GM23248 (cell line): ENCODE measurements around the gene ACTR10. TPM values are rescaled to one million over a fixed set of nuclear protein-coding genes. Genes with fewer than 3 reads are reported as not detected.

Experiments used
- DNase-seq: peaks from one replicate; pipeline ENCODE4 v3.0.0-alpha.2; 2015
- H2AFZ ChIP-seq: fragments of 200-600 bp; sonication (generic); 2 replicates; pipeline ENCODE4 v1.6.1; 2016; ENCODE audit warnings: antibody characterized with exemption
- H3F3A ChIP-seq: fragments of 200-600 bp; sonication (generic); 2 replicates; pipeline ENCODE4 v1.6.1; 2016; ENCODE audit warnings: mild to moderate bottlenecking, antibody characterized with exemption, mixed run types; ENCODE audit not compliant: insufficient read depth
- H3K27ac ChIP-seq: fragments of 200-600 bp; sonication (generic); 2 replicates; pipeline ENCODE4 v1.5.1; 2016; ENCODE audit warnings: mild to moderate bottlenecking
- H3K27me3 ChIP-seq: fragments of 200-600 bp; sonication (generic); replicated peaks from 2 replicates; pipeline ENCODE4 v1.6.1; 2016; ENCODE audit warnings: mild to moderate bottlenecking; ENCODE audit not compliant: insufficient read depth
- H3K36me3 ChIP-seq: fragments of 200-600 bp; sonication (generic); 2 replicates; pipeline ENCODE4 v1.6.1; 2016; ENCODE audit warnings: low read depth, mild to moderate bottlenecking
- H3K4me1 ChIP-seq: fragments of 200-600 bp; sonication (generic); 2 replicates; pipeline ENCODE4 v1.6.1; 2016; ENCODE audit warnings: mild to moderate bottlenecking; ENCODE audit not compliant: insufficient read depth
- H3K4me2 ChIP-seq: fragments of 200-600 bp; sonication (generic); one replicate; pipeline ENCODE4 v1.6.1; 2016; ENCODE audit warnings: mild to moderate bottlenecking; ENCODE audit not compliant: unreplicated experiment
- H3K4me3 ChIP-seq: fragments of 200-600 bp; sonication (generic); 2 replicates; pipeline ENCODE4 v1.5.1; 2016; ENCODE audit warnings: mild to moderate bottlenecking
- H3K79me2 ChIP-seq: fragments of 200-600 bp; sonication (generic); 2 replicates; pipeline ENCODE4 v1.6.1; 2016; ENCODE audit warnings: mild to moderate bottlenecking; ENCODE audit not compliant: insufficient read depth
- H3K9ac ChIP-seq: fragments of 200-600 bp; sonication (generic); 2 replicates; pipeline ENCODE4 v1.6.1; 2016; ENCODE audit warnings: mild to moderate bottlenecking
- H3K9me2 ChIP-seq: fragments of 200-600 bp; sonication (generic); 2 replicates; pipeline ENCODE4 v1.6.1; 2016; ENCODE audit warnings: mixed run types, mild to moderate bottlenecking, moderate library complexity; ENCODE audit not compliant: insufficient read depth
- H3K9me3 ChIP-seq: fragments of 200-600 bp; sonication (generic); one replicate; pipeline ENCODE4 v1.6.1; 2017; ENCODE audit warnings: low read depth
- H4K20me1 ChIP-seq: fragments of 200-600 bp; sonication (generic); 2 replicates; pipeline ENCODE4 v1.6.0; 2016; ENCODE audit not compliant: insufficient read depth
- EZH2 ChIP-seq: fragments of 200-600 bp; sonication (generic); IDR thresholded peaks from 2 replicates; pipeline ENCODE4 v1.6.1; 2018; ENCODE audit warnings: antibody characterized with exemption, mild to moderate bottlenecking; ENCODE audit not compliant: insufficient read depth, poor library complexity, severe bottlenecking
- EZH2phosphoT487 ChIP-seq: fragments of 200-600 bp; sonication (generic); IDR thresholded peaks from 2 replicates; pipeline ENCODE4 v1.6.1; 2018; ENCODE audit warnings: antibody characterized with exemption, moderate library complexity, mild to moderate bottlenecking, low read depth; ENCODE audit not compliant: insufficient read depth
- WGBS, 2 experiments: methylation state at CpG; one replicate each; pipeline ENCODE4 v1.1.6; 2015 to 2017; ENCODE audit warnings: low lambda C conversion rate in 2 of 2, low coverage in 1 of 2; ENCODE audit errors: missing lambda C conversion rate in 2 of 2; 5-methylcytosine and 5-hydroxymethylcytosine counted together
- in situ Hi-C: fragments of 300-500 bp; cut with MboI; formaldehyde crosslinking; loops from 2 replicates; pipeline ENCODE4 v1.15.0; 2020
- polyA plus RNA-seq: library from polyadenylated mRNA; unstranded; fragments of >200 nt; fragmentation: Nextera tagmentation; extraction: Ambion mirVana; gene quantifications from 2 replicates; pipeline ENCODE4 v1.2.1, GENCODE V29; 2016
- small RNA-seq: library from RNA; depleted of rRNA; stranded (forward); fragments of <200 nt; gene quantifications from one replicate; pipeline ENCODE3, GENCODE V24; 2014; ENCODE audit warnings: low read depth, low replicate concordance
- total RNA-seq: library from RNA; depleted of rRNA; stranded (reverse); fragments of >200 nt; shearing (Covaris generic); gene quantifications from 2 replicates; pipeline ENCODE4 v1.2.3, GENCODE V29; 2014; rRNA removed

Gene ACTR10
- total and polyA plus RNA-seq, 2 experiments from 2014 or later, result 69.9 to 188 TPM

DNA sequence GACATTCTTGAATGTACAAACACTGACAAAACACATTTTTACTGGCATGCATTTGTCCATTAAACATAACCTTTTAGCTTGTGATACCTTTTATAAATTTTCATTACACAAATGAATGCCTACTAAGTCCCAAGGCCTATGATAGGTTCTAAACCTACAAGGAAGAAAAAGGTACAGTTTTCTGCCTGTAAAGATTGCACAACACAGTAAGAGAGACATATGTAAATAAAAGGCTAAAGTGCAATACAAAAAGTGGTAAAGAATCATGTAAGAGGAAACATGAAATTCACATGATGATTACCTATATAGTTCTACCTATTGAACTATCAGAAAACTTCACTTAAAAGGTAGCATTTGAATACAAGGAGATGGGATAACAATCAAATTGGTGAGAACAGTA lies 83.8 kb downstream of the ACTR10 start:
- in situ Hi-C loops, result no loop called here
- no peaks in the 10 kb centered on the region for H3K9me2 ChIP-seq
- H3K9me3 ChIP-seq, result no peaks in the 10 kb centered on the region
- H3K79me2 ChIP-seq, result peaks cover 99% of the 10 kb centered on the region
- peaks cover 8% of the 10 kb centered on the region; the same call in 1 of the 2 replicates for H4K20me1 ChIP-seq
- TF ChIP-seq EZH2 (no peak), EZH2phosphoT487 (no peak)
- no peak overlapping the region for H3K9ac ChIP-seq
- peaks cover 35% of the 10 kb centered on the region for H3K4me1 ChIP-seq
- H3K4me2 ChIP-seq, result no peak overlapping the region
- peaks cover 55% of the 10 kb centered on the region for H3K36me3 ChIP-seq
- no peak overlapping the region for H2AFZ ChIP-seq
- DNase-seq, result no peak
- H3F3A ChIP-seq, result peaks cover 43% of the 10 kb centered on the region
- no peak overlapping the region for H3K4me3 ChIP-seq
- H3K27me3 ChIP-seq, result no peaks in the 10 kb centered on the region
- no peak overlapping the region; the same call in 1 of the 2 replicates for H3K27ac ChIP-seq

DNA sequence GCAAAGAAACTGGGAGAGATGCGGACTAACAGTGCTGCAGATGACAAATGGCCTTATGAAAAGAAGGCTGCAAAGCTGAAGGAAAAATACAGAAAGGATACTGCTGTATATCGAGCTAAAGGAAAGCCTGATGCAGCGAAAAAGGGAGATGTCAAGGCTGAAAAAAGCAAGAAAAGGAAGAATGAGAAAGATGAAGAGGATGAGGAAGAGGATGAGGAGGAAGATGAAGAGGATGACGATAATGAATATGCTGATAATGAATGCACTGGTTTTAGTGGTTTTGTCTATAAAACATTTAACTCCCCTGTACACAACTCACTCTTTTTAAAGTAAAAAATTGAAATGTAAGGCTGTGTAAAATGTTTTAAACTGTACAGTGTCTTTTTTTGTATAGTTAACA lies 85.2 kb downstream of the ACTR10 start:
- peaks cover 37% of the 10 kb centered on the region for H3K4me1 ChIP-seq
- H3K79me2 ChIP-seq, result peaks cover 99% of the 10 kb centered on the region
- H3F3A ChIP-seq, result peaks cover 45% of the 10 kb centered on the region
- H3K9me2 ChIP-seq, result no peaks in the 10 kb centered on the region
- no peak for TF ChIP-seq EZH2phosphoT487
- no peak for TF ChIP-seq EZH2
- in situ Hi-C loops, result no loop called here
- H3K4me3 ChIP-seq, result no peak overlapping the region
- H3K27me3 ChIP-seq, result no peaks in the 10 kb centered on the region
- peaks cover 69% of the 10 kb centered on the region for H3K36me3 ChIP-seq
- WGBS, 2 experiments, result 96 to 100% methylated on average over 4 of the region's 4 CpGs
- no peaks in the 10 kb centered on the region for H3K9me3 ChIP-seq
- H3K4me2 ChIP-seq, result no peak overlapping the region
- H2AFZ ChIP-seq, result no peak overlapping the region
- H3K27ac ChIP-seq, result no peak overlapping the region
- no peak overlapping the region for H3K9ac ChIP-seq
- DNase-seq, result no peak
- peaks cover 8% of the 10 kb centered on the region; the same call in 1 of the 2 replicates for H4K20me1 ChIP-seq

Small RNA genes lying within 50 kb of the gene (small RNA-seq; reads per million reads assigned to genes)
- not detected for gene RN7SL598P

Other genes starting within 250 kb of the ACTR10 start
- 2.9 and 3.3 TPM in 2 replicates for gene ARMH4, start 47.9 kb upstream of the ACTR10 start, total RNA-seq
- gene ARMH4, start 47.9 kb upstream of the ACTR10 start, polyA plus RNA-seq, result 6.5 and 8.7 TPM in 2 replicates
- gene PSMA3, start 44.7 kb downstream of the ACTR10 start, total RNA-seq, result 46.2 and 54.0 TPM in 2 replicates
- 182 and 183 TPM in 2 replicates for gene PSMA3, start 44.7 kb downstream of the ACTR10 start, polyA plus RNA-seq
- gene ARID4A, start 98.4 kb downstream of the ACTR10 start, total RNA-seq, result 3.2 and 5.7 TPM in 2 replicates
- gene ARID4A, start 98.4 kb downstream of the ACTR10 start, polyA plus RNA-seq, result 13.7 and 17.3 TPM in 2 replicates
- gene TOMM20L, start 195.8 kb downstream of the ACTR10 start, total RNA-seq, result not detected in 2 replicates
- not detected in 2 replicates for gene TOMM20L, start 195.8 kb downstream of the ACTR10 start, polyA plus RNA-seq
- gene TIMM9, start 227.4 kb downstream of the ACTR10 start, total RNA-seq, result 39.4 and 108 TPM in 2 replicates
- 66.1 and 69.1 TPM in 2 replicates for gene TIMM9, start 227.4 kb downstream of the ACTR10 start, polyA plus RNA-seq
- gene KIAA0586, start 227.6 kb downstream of the ACTR10 start, total RNA-seq, result 13.2 and 16.8 TPM in 2 replicates
- gene KIAA0586, start 227.6 kb downstream of the ACTR10 start, polyA plus RNA-seq, result 9.5 and 10.5 TPM in 2 replicates